ENCODE data around the gene OSBPL10. TPM values are rescaled to one million over a fixed set of nuclear protein-coding genes. Genes with fewer than 3 reads are reported as not detected.

OSBPL10 gene
- total RNA-seq, 2 donors from 2014 or later: 23.8 to 33.6 TPM

- H3K27me3 ChIP-seq (ENCODE audit: control insufficient read depth, insufficient read depth, low read length, poor library complexity, severe bottlenecking): no peaks in the 10 kb centered on the region
- no peak overlapping the region for H3K9ac ChIP-seq (ENCODE audit: extremely low read depth, low read length, poor library complexity, severe bottlenecking)
- peaks cover 6% of the 10 kb centered on the region for H3K4me1 Mint-ChIP-seq
- no peaks in the 10 kb centered on the region for H3K9me3 ChIP-seq (ENCODE audit: control insufficient read depth, low read length)
- no peak for DNase-seq
- no peaks in the 10 kb centered on the region for H3K27me3 Mint-ChIP-seq (ENCODE audit: insufficient read depth)
- TF ChIP-seq CTCF (conservative IDR thresholded peaks at IDR 0.05): no peak
- H3K9me3 Mint-ChIP-seq: no peaks in the 10 kb centered on the region
- H3K36me3 ChIP-seq (ENCODE audit: control insufficient read depth, insufficient read depth, low read length): no peaks in the 10 kb centered on the region
- H3K27ac ChIP-seq (ENCODE audit: low read depth, low read length): no peak overlapping the region
- no peak overlapping the region for H3K4me3 ChIP-seq (ENCODE audit: low read length)
- no peak overlapping the region for H3K4me3 Mint-ChIP-seq
- H3K27ac Mint-ChIP-seq: no peak overlapping the region
- no peaks in the 10 kb centered on the region for H3K4me1 ChIP-seq (ENCODE audit: control insufficient read depth, insufficient read depth, low read length)
- H3K36me3 Mint-ChIP-seq (ENCODE audit: low read depth): no peaks in the 10 kb centered on the region
Observed at GRCh38 chr3:31813197-31813596, 167.9 kb downstream of the OSBPL10 start.

- H3K27ac Mint-ChIP-seq: no peak overlapping the region
Observed at GRCh38 chr3:31810991-31811433, 170.1 kb downstream of the OSBPL10 start.

GRCh38 chr3:31808143-31808720, 172.8 kb downstream of the OSBPL10 start:
- Histone ChIP-seq H3K36me3 (ENCODE audit: control insufficient read depth, insufficient read depth, low read length) (no peaks in the 10 kb centered on the region), H3K9me3 (ENCODE audit: control insufficient read depth, low read length) (no peaks in the 10 kb centered on the region), H3K9ac (ENCODE audit: extremely low read depth, low read length, poor library complexity, severe bottlenecking) (no peak overlapping the region), H3K27me3 (ENCODE audit: control insufficient read depth, insufficient read depth, low read length, poor library complexity, severe bottlenecking) (no peaks in the 10 kb centered on the region), H3K4me3 (ENCODE audit: low read length) (no peak overlapping the region), H3K27ac (ENCODE audit: low read depth, low read length) (no peak overlapping the region), H3K4me1 (ENCODE audit: control insufficient read depth, insufficient read depth, low read length) (no peaks in the 10 kb centered on the region)
- Mint-ChIP-seq H3K4me1 (peaks cover 10% of the 10 kb centered on the region), H3K9me3 (no peaks in the 10 kb centered on the region), H3K27me3 (ENCODE audit: insufficient read depth) (no peaks in the 10 kb centered on the region), H3K4me3 (no peak overlapping the region), H3K36me3 (ENCODE audit: low read depth) (no peaks in the 10 kb centered on the region), H3K27ac (no peak overlapping the region)
- TF ChIP-seq CTCF (conservative IDR thresholded peaks at IDR 0.05): no peak
- WGBS, 2 experiments (ENCODE audit: insufficient coverage in 1 of 2, insufficient read length in 1 of 2): 86 to 95% methylated on average over 3 of the region's 3 CpGs
- no peak for DNase-seq

More at GRCh38 chr3:31810991-31811433, 170.1 kb downstream of the OSBPL10 start:
- H3K27me3 Mint-ChIP-seq (ENCODE audit: insufficient read depth): no peaks in the 10 kb centered on the region
- H3K4me3 Mint-ChIP-seq: no peak overlapping the region
- no peak overlapping the region for H3K4me3 ChIP-seq (ENCODE audit: low read length)
- H3K36me3 Mint-ChIP-seq (ENCODE audit: low read depth): no peaks in the 10 kb centered on the region
- no peaks in the 10 kb centered on the region for H3K9me3 Mint-ChIP-seq
- no peaks in the 10 kb centered on the region for H3K36me3 ChIP-seq (ENCODE audit: control insufficient read depth, insufficient read depth, low read length)
- peak; percentile 14 for TF ChIP-seq CTCF (conservative IDR thresholded peaks at IDR 0.05)
- H3K4me1 ChIP-seq (ENCODE audit: control insufficient read depth, insufficient read depth, low read length): no peaks in the 10 kb centered on the region
- no peak for DNase-seq
- peaks cover 9% of the 10 kb centered on the region for H3K4me1 Mint-ChIP-seq
- no peaks in the 10 kb centered on the region for H3K27me3 ChIP-seq (ENCODE audit: control insufficient read depth, insufficient read depth, low read length, poor library complexity, severe bottlenecking)
- WGBS, 2 experiments (ENCODE audit: insufficient coverage in 1 of 2, insufficient read length in 1 of 2): 93% methylated on average over 2 to 11 of the region's 11 CpGs
- no peak overlapping the region for H3K27ac ChIP-seq (ENCODE audit: low read depth, low read length)
- no peak overlapping the region for H3K9ac ChIP-seq (ENCODE audit: extremely low read depth, low read length, poor library complexity, severe bottlenecking)
- H3K9me3 ChIP-seq (ENCODE audit: control insufficient read depth, low read length): no peaks in the 10 kb centered on the region
